ENCODE measurements around the gene NFE2L3.
"Not testable (repeated sequence)": the region's sequence is repeated elsewhere in the genome, so short reads cannot be mapped to it uniquely, and the experiment has no call there.

Gene NFE2L3

DNA sequence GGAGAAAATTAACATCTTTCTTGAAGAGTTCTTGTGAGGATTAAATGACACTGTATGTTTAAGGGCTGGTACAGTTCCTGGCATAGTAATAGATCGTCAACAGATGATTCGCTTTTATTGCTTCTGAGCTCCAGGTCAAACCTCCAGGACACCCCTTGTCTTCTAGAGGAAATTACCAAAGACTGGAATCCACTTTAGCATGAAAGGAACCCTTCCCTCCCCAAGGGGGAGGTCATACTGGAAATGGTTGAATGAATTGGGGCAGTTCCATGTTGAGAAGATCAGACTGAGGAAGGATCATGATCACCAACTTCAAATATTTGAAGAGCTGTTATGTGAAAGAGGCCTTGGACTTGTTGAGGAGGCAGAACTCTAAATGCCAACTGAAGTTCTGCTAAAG is 8.9 kb downstream of the NFE2L3 start:
- H3K9ac ChIP-seq (ENCODE audit: low read depth, low read length), result no peak overlapping the region
- no peak overlapping the region for H3K4me3 ChIP-seq (ENCODE audit: low read depth, low read length)
- H3K9me3 ChIP-seq (ENCODE audit: control insufficient read depth, insufficient read depth, low read length), result no peaks in the 10 kb centered on the region
- H3K36me3 ChIP-seq (ENCODE audit: control insufficient read depth, insufficient read depth, low read length), result no peaks in the 10 kb centered on the region
- H3K27me3 ChIP-seq (ENCODE audit: control insufficient read depth, insufficient read depth, low read length), result no peaks in the 10 kb centered on the region
- peaks cover 15% of the 10 kb centered on the region for H3K4me1 ChIP-seq (ENCODE audit: control insufficient read depth, insufficient read depth, low read length)

DNA sequence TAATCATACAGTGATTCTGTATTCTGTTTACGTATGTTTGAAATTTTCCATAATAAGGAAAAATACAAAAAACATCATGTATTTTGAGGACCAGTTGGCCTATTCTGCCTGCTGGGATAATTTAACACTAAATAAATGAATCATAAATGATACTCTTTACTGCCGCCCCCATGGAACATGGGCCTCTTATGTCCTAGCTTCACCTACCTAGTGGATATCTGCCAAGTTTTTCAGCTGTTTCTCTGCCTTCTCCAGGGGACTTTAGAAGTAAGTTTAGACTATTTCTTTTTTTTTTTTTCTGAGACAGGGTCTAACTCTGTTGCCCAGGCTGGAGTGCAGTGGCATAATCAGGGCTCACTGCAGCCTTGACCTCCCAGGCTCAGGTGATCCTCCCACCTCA is 10.4 kb downstream of the NFE2L3 start:
- Histone ChIP-seq H3K9ac (ENCODE audit: low read depth, low read length) (no peak overlapping the region), H3K4me3 (ENCODE audit: low read depth, low read length) (no peak overlapping the region), H3K4me1 (ENCODE audit: control insufficient read depth, insufficient read depth, low read length) (peaks cover 19% of the 10 kb centered on the region), H3K9me3 (ENCODE audit: control insufficient read depth, insufficient read depth, low read length) (no peaks in the 10 kb centered on the region), H3K27me3 (ENCODE audit: control insufficient read depth, insufficient read depth, low read length) (no peaks in the 10 kb centered on the region), H3K36me3 (ENCODE audit: control insufficient read depth, insufficient read depth, low read length) (no peaks in the 10 kb centered on the region)

GRCh38 chr7:26163804-26164203 is 11.8 kb downstream of the NFE2L3 start:
- not testable (repeated sequence) for H3K9me3 ChIP-seq (ENCODE audit: control insufficient read depth, insufficient read depth, low read length); H3K9ac ChIP-seq (ENCODE audit: low read depth, low read length); H3K4me3 ChIP-seq (ENCODE audit: low read depth, low read length); H3K27me3 ChIP-seq (ENCODE audit: control insufficient read depth, insufficient read depth, low read length); H3K36me3 ChIP-seq (ENCODE audit: control insufficient read depth, insufficient read depth, low read length)
- peaks cover 15% of the 10 kb centered on the region for H3K4me1 ChIP-seq (ENCODE audit: control insufficient read depth, insufficient read depth, low read length)

GRCh38 chr7:26165950-26166683 is 14.1 kb downstream of the NFE2L3 start:
- Histone ChIP-seq H3K36me3 (ENCODE audit: control insufficient read depth, insufficient read depth, low read length) (no peaks in the 10 kb centered on the region), H3K27me3 (ENCODE audit: control insufficient read depth, insufficient read depth, low read length) (no peaks in the 10 kb centered on the region), H3K4me1 (ENCODE audit: control insufficient read depth, insufficient read depth, low read length) (peaks cover 8% of the 10 kb centered on the region), H3K9me3 (ENCODE audit: control insufficient read depth, insufficient read depth, low read length) (no peaks in the 10 kb centered on the region), H3K9ac (ENCODE audit: low read depth, low read length) (no peak overlapping the region), H3K4me3 (ENCODE audit: low read depth, low read length) (no peak overlapping the region)

- H3K9me3 ChIP-seq (ENCODE audit: control insufficient read depth, insufficient read depth, low read length), result no peaks in the 10 kb centered on the region
Measured at GRCh38 chr7:26166684-26167266, 14.8 kb downstream of the NFE2L3 start.

DNA sequence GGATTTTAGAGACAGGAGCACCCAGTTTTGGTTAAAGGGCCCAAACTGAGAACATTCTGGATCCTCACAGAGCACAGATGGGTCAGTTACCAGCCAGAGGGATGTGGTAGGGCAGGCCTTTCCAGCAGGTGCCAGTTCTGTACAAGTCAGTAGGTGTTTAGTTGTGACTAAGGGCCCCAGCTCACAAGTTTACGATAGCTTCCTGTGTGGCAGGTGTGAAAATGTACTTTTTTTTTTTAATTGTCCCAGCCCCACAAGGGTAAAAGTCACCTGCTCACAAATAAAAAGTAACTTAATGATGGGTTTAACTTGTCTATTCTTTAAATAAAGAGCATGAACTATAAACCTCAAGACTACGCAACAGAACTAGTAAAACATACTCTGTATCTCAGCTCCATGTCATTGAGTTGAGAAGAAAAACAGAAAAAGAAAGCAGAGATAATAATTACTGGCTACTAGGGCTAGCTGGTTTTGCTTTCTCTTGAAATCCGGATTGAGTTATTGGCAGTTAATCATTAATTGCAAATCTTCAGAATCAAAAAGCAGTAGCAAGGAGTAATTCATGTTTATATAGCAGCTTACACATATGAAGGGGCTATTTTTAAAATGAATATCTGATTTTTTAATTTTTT is 15.4 kb downstream of the NFE2L3 start:
- no peak overlapping the region for H3K9ac ChIP-seq (ENCODE audit: low read depth, low read length)
- no peak overlapping the region for H3K4me3 ChIP-seq (ENCODE audit: low read depth, low read length)
- H3K36me3 ChIP-seq (ENCODE audit: control insufficient read depth, insufficient read depth, low read length), result no peaks in the 10 kb centered on the region
- no peaks in the 10 kb centered on the region for H3K9me3 ChIP-seq (ENCODE audit: control insufficient read depth, insufficient read depth, low read length)
- peaks cover 8% of the 10 kb centered on the region for H3K4me1 ChIP-seq (ENCODE audit: control insufficient read depth, insufficient read depth, low read length)
- H3K27me3 ChIP-seq (ENCODE audit: control insufficient read depth, insufficient read depth, low read length), result no peaks in the 10 kb centered on the region

More at GRCh38 chr7:26166684-26167266, 14.8 kb downstream of the NFE2L3 start:
- no peaks in the 10 kb centered on the region for H3K27me3 ChIP-seq (ENCODE audit: control insufficient read depth, insufficient read depth, low read length)
- peaks cover 8% of the 10 kb centered on the region for H3K4me1 ChIP-seq (ENCODE audit: control insufficient read depth, insufficient read depth, low read length)
- no peak overlapping the region for H3K9ac ChIP-seq (ENCODE audit: low read depth, low read length)
- no peak overlapping the region for H3K4me3 ChIP-seq (ENCODE audit: low read depth, low read length)
- no peaks in the 10 kb centered on the region for H3K36me3 ChIP-seq (ENCODE audit: control insufficient read depth, insufficient read depth, low read length)

GRCh38 chr7:26168458-26169023 is 16.5 kb downstream of the NFE2L3 start:
- Histone ChIP-seq H3K9ac (ENCODE audit: low read depth, low read length) (no peak overlapping the region), H3K36me3 (ENCODE audit: control insufficient read depth, insufficient read depth, low read length) (no peaks in the 10 kb centered on the region), H3K4me3 (ENCODE audit: low read depth, low read length) (no peak overlapping the region), H3K9me3 (ENCODE audit: control insufficient read depth, insufficient read depth, low read length) (no peaks in the 10 kb centered on the region), H3K4me1 (ENCODE audit: control insufficient read depth, insufficient read depth, low read length) (peaks cover 8% of the 10 kb centered on the region), H3K27me3 (ENCODE audit: control insufficient read depth, insufficient read depth, low read length) (no peaks in the 10 kb centered on the region)

- Histone ChIP-seq H3K4me3 (ENCODE audit: low read depth, low read length) (no peak overlapping the region), H3K9ac (ENCODE audit: low read depth, low read length) (no peak overlapping the region), H3K27me3 (ENCODE audit: control insufficient read depth, insufficient read depth, low read length) (no peaks in the 10 kb centered on the region), H3K36me3 (ENCODE audit: control insufficient read depth, insufficient read depth, low read length) (no peaks in the 10 kb centered on the region), H3K9me3 (ENCODE audit: control insufficient read depth, insufficient read depth, low read length) (no peaks in the 10 kb centered on the region), H3K4me1 (ENCODE audit: control insufficient read depth, insufficient read depth, low read length) (peaks cover 8% of the 10 kb centered on the region)
Measured at GRCh38 chr7:26169271-26169670, 17.3 kb downstream of the NFE2L3 start.

GRCh38 chr7:26170663-26171062 is 18.7 kb downstream of the NFE2L3 start:
- Histone ChIP-seq H3K9ac (ENCODE audit: low read depth, low read length) (no peak overlapping the region), H3K4me3 (ENCODE audit: low read depth, low read length) (no peak overlapping the region), H3K9me3 (ENCODE audit: control insufficient read depth, insufficient read depth, low read length) (no peaks in the 10 kb centered on the region), H3K36me3 (ENCODE audit: control insufficient read depth, insufficient read depth, low read length) (no peaks in the 10 kb centered on the region), H3K27me3 (ENCODE audit: control insufficient read depth, insufficient read depth, low read length) (no peaks in the 10 kb centered on the region), H3K4me1 (ENCODE audit: control insufficient read depth, insufficient read depth, low read length) (peaks cover 8% of the 10 kb centered on the region)

- Histone ChIP-seq H3K36me3 (ENCODE audit: control insufficient read depth, insufficient read depth, low read length) (no peaks in the 10 kb centered on the region), H3K4me3 (ENCODE audit: low read depth, low read length) (no peak overlapping the region), H3K4me1 (ENCODE audit: control insufficient read depth, insufficient read depth, low read length) (no peaks in the 10 kb centered on the region), H3K9ac (ENCODE audit: low read depth, low read length) (no peak overlapping the region), H3K9me3 (ENCODE audit: control insufficient read depth, insufficient read depth, low read length) (no peaks in the 10 kb centered on the region), H3K27me3 (ENCODE audit: control insufficient read depth, insufficient read depth, low read length) (no peaks in the 10 kb centered on the region)
Measured at GRCh38 chr7:26171601-26172000, 19.6 kb downstream of the NFE2L3 start.

DNA sequence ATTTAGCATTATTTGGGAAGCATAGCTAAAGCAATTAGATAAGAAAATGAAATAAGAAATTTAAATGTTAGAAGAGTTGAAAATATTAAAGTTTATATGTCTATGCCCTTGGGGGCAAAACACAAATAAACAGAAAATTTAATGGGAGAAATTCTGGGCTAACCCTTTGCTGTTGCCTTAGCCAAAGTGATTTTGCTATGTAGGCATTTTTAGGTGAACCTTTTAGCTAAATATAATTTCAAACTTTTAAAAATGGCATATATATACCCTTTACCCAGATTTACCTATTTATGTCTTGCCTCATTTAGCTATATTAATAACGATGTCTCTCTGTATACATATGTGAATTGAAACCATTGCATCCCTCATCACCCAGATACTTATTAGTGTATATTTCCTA is 20.1 kb downstream of the NFE2L3 start:
- H3K4me3 ChIP-seq (ENCODE audit: low read depth, low read length), result no peak overlapping the region
- no peaks in the 10 kb centered on the region for H3K9me3 ChIP-seq (ENCODE audit: control insufficient read depth, insufficient read depth, low read length)
- H3K27me3 ChIP-seq (ENCODE audit: control insufficient read depth, insufficient read depth, low read length), result no peaks in the 10 kb centered on the region
- no peaks in the 10 kb centered on the region for H3K36me3 ChIP-seq (ENCODE audit: control insufficient read depth, insufficient read depth, low read length)
- no peaks in the 10 kb centered on the region for H3K4me1 ChIP-seq (ENCODE audit: control insufficient read depth, insufficient read depth, low read length)
- no peak overlapping the region for H3K9ac ChIP-seq (ENCODE audit: low read depth, low read length)

DNA sequence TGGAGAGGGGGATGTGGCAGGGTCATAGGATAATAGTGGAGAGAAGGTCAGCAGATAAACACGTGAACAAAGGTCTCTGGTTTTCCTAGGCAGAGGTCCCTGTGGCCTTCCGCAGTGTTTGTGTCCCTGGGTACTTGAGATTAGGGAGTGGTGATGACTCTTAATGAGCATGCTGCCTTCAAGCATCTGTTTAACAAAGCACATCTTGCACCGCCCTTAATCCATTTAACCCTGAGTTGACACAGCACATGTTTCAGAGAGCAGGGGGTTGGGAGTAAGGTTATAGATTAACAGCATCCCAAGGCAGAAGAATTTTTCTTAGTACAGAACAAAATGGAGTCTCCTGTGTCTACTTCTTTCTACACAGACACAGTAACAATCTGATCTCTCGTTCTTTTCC is 23.9 kb downstream of the NFE2L3 start:
- not testable (repeated sequence) for H3K27me3 ChIP-seq (ENCODE audit: control insufficient read depth, insufficient read depth, low read length); H3K4me1 ChIP-seq (ENCODE audit: control insufficient read depth, insufficient read depth, low read length); H3K4me3 ChIP-seq (ENCODE audit: low read depth, low read length); H3K9ac ChIP-seq (ENCODE audit: low read depth, low read length); H3K9me3 ChIP-seq (ENCODE audit: control insufficient read depth, insufficient read depth, low read length)
- peaks cover 10% of the 10 kb centered on the region for H3K36me3 ChIP-seq (ENCODE audit: control insufficient read depth, insufficient read depth, low read length)

Data from iPS-15b (cell line).